GM18511 (cell line): ENCODE results near the gene AUP1.
"Not testable (repeated sequence)": the region's sequence is repeated elsewhere in the genome, so short reads cannot be mapped to it uniquely, and the experiment has no call there.

ENCODE experiments used
- ATAC-seq: cut with Tn5 transposase; IDR thresholded peaks from one replicate; pipeline ENCODE4 v1.9.1; 2021; ENCODE audit warnings: mild to moderate bottlenecking, moderate library complexity; ENCODE audit not compliant: unreplicated experiment

AUP1 gene

DNA sequence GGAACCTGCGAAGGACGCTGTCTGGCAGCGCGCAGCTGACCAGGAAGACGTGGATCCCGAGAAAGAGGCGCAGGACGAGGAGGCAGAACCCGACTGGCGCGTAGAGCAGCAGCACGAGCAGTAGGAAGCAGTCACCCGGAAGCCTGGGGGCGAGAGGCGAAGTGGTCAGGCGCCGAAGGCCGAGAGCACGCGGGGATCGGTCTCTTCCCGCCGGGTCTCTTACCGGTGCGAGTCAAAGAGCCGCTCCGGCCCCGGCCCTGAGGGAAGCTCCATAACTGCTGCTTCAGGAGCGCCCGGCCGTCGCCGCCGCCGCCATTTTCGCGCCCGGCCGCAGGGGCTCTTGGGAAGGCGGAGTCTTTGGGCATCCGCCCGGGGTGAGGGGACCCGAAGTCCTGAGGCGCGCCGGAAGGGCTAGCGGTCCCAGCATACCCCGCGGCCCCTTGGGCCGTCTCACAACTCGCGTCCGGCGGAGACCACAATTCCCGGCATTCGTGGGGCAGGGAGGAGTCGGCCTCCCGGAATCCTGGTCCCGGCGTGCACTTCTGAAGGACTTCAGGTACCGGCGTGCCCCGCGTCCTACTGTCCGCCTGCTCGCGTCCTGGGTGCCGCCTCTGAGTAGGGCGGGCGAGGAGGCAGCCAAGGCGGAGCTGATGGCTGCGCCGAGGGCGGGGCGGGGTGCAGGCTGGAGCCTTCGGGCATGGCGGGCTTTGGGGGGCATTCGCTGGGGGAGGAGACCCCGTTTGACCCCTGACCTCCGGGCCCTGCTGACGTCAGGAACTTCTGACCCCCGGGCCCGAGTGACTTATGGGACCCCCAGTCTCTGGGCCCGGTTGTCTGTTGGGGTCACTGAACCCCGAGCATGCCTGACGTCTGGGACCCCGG lies at the start of gene AUP1, which contains the start of gene HTRA2:
Gene AUP1, minus strand, starts transcription at position 350 of the 882 bp plus-strand sequence. Its CDS starts 77 bp downstream, at position 273.
Gene HTRA2, plus strand, starts transcription at position 577 of the 882 bp plus-strand sequence. Its CDS starts 74 bp downstream, at position 651.
- peak; percentile 86 for ATAC-seq

- peak; percentile 39 for ATAC-seq
Measured at GRCh38 chr2:74578408-74578807, 48.9 kb upstream of the AUP1 start.

DNA sequence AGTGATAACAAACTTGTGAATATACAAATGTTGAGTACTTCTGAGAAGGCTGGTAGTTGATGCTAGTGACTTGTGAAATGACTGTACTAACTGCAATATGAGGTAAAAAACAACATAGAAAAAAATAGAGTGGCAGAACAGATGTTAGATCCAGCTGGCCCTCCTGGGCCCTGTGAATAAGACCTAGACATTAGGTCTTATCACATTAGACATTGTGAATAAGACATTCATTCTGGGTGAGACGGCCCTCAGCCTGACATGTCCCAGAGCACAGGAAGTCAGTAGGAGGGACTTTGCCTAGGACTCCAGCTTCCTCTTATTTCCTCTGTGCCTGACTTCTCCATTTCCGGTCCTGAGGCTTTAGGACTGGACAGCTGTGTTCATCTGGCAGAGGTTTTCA lies 47.9 kb upstream of the AUP1 start:
- peak; percentile 49 for ATAC-seq

DNA sequence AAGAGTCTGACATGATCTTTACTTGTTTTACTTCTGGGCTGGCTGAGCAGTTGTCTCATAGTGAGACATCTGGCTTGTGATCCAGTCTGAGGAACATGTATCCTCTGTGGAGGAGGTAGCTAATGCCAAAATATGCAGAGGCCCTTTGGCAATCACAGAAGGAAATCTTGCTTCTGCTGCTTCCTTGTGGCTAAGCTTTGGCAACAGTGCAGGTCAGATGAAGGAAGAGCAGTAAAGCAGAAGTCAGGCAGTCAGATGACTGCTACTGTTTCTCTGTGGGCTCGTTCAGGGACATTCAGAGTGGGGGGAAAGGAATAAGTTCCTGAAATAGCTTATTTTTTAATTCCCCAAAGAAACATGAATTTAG lies 47.3 kb upstream of the AUP1 start:
- ATAC-seq: peak; percentile 23

DNA sequence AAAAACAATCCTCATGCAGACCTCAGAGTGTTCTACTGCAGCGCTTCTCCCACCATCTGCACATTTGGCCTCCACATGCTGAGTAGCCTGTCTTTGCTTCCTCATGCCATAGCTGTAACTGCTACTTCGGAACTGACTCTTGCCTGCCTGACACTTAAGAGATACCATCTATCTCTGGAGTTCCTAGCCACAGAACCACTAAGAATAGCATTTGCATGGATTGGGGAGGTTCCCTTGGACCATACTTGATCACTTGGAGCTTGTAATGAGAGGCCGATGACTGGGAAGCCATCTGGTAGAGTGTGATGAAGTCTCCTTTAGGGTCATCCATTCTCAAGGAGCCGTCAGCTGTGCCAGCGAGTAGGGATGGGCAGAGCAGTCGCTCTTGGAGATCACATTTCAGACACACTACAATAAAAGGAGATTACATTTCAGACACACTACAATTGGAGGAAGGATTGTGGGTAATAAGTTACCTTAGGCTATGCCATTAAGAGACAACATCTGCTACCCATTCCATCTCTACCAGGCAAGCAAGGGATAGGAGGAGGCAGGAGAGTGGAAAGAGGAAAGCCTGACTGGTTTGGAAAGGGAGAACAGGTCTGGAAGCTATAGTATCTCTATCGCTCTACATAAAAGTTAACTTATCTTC lies 46.8 kb upstream of the AUP1 start:
- ATAC-seq: no peak

DNA sequence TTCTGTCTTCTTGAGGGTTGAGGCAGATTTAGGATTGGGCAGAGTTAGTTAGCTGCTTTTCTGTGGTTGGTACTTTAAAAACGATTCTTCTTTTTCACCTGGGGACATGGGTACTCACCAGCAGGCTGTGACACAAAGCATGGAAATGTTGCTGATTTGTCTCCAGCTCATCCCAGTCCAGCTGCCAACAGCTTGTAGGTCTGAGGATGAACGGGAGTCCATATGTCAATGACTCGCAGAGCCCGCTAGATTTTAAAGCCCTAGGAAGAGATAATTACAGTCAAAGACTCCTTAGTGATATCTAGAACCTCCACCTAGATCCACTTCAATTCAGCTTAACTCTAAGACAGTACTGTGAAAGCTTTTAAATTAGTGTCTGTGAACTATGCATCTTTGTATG lies 45.8 kb upstream of the AUP1 start:
- ATAC-seq: no peak

GRCh38 chr2:74573747-74574562 lies 44.4 kb upstream of the AUP1 start:
- ATAC-seq: peak; percentile 47

DNA sequence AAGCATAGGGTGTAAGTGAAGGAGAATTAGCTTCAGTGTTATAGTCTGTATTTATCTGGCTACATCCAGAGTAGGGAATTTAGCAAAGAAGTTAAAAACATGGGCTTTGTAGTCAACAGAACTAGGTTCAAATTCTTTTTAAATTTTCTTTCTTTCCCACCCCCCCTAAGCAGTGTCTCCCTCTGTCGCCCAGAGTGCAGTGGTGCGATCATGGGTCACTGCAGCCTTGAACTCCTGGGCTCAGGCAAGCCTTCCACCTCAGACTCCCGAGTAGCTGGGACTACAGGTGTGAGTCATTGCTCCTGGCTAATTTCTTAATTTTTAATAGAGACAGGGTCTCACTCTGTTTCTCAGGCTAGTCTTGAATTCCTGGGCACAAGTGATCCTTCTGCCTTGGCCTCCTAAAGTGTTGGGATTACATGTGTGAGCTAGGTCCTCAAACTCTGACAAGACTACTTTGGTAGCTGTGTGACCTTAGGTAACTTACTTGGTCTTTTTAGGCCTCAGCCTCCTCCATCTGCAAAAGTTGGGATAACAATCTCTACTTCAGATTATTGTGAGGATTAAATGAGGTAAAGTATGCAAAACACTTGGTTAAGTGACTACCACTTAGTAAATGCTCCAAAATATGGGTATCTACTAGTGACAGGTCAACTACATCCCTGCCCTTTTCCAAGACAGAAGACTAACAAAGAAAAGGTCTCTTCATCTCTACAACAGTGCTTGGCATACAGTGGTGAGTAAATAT lies 42.8 kb upstream of the AUP1 start:
- no peak for ATAC-seq

DNA sequence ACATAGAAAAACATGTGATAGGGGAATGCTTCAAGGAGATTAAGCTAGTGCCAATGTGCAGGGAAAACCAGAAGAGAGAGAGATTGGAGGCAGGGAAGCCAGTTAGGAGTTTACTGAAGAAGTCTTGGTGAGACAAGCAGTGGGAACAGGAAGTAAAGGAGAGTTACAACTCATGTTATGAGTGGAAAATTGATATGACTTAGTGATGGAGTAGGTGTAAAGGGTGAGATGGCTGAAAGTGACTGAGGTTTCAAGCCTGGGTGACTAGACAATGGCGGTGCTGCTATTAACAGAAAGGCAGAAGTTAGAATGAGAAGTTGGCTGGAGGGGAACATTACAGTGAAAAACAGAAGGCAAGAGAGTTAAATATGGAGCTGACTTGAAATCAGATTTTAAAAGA lies 41.6 kb upstream of the AUP1 start:
- ATAC-seq: peak; percentile 72

DNA sequence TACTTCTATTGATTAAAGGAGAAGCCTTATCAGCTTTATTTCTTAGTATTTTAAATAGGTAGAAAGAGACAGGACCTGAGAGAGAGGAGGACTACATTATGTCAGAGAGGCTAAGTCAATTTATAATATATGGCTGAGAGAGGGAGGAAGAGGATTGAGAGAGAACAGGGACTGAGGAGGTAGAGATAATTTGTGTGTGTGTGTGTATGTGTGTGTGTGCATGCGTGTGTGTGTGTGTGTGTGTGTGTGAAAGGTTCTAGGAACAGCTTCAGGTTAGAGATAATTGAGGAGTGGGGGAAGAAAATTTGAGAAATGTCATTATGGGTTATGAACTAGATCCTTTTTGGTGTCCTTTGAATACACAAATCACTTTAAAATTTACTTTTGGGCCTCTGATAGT lies 40.2 kb upstream of the AUP1 start:
- ATAC-seq: no peak

GRCh38 chr2:74567881-74568280 lies 38.4 kb upstream of the AUP1 start:
- no peak for ATAC-seq

GRCh38 chr2:74566754-74567085 lies 37.2 kb upstream of the AUP1 start:
- peak; percentile 48 for ATAC-seq

GRCh38 chr2:74566076-74566753 lies 36.7 kb upstream of the AUP1 start:
- ATAC-seq: peak; percentile 22

DNA sequence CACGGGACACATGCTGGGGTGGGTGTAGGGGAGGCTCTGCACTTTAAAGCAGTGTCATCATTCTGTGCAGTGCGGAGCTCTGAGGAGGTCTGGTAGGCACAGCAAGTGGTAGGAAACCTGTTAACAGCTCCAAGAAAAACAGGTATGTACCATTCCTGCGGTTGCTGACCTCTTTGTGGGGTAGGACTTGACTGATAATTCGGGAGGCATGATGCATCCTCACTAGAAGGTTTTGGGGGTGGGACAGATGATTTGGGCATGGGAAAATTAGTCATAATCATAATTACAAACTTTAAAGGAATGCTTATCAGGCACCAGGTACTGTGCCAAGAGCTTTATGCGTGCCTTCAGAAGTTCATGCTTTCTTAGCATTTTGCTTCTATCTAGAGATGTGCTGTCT lies 34.7 kb upstream of the AUP1 start:
- no peak for ATAC-seq

DNA sequence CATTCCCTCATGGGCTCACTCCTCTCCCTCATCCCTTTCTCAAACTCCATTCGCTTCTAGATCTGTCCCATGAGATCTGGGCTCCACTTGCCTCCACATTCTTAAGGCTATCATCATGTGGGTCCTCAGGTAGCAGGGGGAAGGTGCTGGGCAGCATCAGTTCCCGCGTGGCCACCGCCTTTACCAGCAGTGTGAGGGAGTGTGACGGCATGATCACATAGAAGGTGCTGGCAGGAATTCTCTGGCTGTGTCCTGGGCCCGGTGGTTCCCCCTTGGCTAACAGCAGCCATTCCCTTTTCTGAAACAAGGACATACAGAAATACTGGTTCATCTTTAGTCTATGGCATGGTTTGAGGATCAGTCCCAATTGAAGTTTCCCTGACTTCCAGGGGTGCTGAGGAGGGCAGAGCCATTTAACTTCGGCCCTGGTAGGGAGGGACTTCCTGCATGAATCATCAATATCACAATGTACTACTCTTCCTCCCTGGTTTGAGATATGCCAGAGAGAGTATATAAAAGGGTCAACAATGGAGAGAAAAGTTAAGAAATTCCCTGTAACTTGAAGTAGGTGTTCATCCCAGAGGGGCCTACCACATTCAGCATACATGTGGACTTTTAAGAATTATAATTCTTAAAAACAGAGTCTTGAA lies 32.7 kb upstream of the AUP1 start:
- ATAC-seq: no peak

- not testable (repeated sequence) for ATAC-seq
Measured at GRCh38 chr2:74561022-74561421, 31.5 kb upstream of the AUP1 start.

- no peak for ATAC-seq
Measured at GRCh38 chr2:74560591-74560990, 31.1 kb upstream of the AUP1 start.

DNA sequence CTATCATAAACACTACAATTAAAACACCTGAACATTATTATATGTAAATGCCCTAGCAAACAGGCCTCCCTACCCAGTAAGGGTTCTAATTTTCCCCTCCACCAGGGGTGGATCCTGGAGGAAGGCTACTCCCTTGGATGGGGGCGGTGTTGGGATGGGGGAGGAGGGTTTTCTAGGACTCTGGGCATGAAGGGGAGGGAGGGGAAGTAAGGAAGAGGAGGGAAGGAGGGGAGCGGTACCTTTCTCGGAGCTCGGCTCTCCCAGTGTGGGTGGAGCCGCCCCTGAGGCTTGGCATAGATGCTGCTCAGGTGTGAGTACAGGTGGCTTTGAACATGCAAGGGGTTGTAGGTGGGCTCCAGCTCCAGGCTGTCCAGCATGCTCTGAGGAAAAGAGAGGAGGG lies 30.4 kb upstream of the AUP1 start:
- ATAC-seq: no peak
